ENCODE results near the gene USP31. TPM values are rescaled to one million over a fixed set of nuclear protein-coding genes. Genes with fewer than 3 reads are reported as not detected.

USP31 gene, protein sequence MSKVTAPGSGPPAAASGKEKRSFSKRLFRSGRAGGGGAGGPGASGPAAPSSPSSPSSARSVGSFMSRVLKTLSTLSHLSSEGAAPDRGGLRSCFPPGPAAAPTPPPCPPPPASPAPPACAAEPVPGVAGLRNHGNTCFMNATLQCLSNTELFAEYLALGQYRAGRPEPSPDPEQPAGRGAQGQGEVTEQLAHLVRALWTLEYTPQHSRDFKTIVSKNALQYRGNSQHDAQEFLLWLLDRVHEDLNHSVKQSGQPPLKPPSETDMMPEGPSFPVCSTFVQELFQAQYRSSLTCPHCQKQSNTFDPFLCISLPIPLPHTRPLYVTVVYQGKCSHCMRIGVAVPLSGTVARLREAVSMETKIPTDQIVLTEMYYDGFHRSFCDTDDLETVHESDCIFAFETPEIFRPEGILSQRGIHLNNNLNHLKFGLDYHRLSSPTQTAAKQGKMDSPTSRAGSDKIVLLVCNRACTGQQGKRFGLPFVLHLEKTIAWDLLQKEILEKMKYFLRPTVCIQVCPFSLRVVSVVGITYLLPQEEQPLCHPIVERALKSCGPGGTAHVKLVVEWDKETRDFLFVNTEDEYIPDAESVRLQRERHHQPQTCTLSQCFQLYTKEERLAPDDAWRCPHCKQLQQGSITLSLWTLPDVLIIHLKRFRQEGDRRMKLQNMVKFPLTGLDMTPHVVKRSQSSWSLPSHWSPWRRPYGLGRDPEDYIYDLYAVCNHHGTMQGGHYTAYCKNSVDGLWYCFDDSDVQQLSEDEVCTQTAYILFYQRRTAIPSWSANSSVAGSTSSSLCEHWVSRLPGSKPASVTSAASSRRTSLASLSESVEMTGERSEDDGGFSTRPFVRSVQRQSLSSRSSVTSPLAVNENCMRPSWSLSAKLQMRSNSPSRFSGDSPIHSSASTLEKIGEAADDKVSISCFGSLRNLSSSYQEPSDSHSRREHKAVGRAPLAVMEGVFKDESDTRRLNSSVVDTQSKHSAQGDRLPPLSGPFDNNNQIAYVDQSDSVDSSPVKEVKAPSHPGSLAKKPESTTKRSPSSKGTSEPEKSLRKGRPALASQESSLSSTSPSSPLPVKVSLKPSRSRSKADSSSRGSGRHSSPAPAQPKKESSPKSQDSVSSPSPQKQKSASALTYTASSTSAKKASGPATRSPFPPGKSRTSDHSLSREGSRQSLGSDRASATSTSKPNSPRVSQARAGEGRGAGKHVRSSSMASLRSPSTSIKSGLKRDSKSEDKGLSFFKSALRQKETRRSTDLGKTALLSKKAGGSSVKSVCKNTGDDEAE (N-terminal part only)
- total RNA-seq (2014; rRNA removed; shearing (Covaris generic)), result 2.4 and 3.0 TPM in 2 replicates

DNA sequence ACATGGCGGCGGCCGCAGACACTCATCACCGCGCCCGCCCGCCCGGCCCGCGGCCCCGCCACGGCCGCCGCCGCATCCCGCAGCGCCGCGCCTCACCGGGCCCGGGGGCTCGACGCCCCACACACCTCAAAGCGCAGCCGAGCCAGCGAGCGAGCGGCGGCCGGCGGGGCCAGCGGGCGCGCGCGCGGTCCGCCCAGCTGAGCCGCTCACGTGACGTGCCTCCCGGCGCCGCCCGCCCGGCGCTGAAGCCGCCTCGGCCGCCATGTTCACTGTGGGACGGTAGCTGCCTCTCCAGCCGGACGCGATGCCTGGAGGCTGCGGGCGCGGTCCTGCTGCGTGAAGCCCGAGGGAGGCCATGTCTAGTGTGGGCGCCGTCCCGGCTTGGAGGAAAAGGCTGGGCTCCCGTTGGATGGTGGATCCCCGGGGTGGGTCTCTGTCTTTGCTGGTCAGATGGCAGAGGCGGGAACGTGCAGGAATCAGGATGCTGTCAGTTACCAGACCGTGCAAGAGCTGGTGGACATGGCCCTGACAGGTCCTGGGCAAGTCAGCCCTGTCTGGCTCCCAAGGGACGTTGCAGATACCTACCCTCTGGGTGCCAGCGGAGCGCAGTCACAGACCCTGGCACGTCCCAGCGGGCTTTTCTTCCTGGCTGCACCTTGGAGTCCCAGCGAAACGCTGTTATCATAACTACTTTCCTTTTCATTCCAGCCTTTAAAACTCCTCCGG, at the start of gene USP31:
Gene USP31 (minus strand): TSS at position 186 of the 726 bp plus-strand sequence. CDS start 182 bp downstream, at position 4.
- DNase-seq (ENCODE audit: low spot score), result peak; percentile 95
- in situ Hi-C loops (cut with HindIII; ENCODE audit: low sequenced_read_pairs), result no loop called here

DNA sequence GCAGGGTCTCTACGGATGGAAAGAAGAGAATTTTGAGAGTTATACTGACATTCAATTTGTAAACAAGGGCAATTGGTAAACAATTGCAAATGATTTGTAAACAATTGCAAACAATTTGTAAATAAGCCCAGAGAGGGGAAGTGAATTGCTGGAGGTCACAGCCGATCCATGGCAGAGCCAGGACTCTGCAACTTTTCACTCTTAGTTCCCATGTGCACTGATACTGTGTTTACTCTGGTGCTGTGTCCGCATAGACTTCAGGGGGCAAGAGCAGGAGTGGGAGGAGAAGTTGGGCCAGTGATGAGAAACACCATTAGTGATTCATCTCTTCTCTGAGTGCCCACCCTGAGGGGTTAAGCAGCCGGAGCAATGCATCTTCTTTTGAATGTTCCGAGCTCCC, 47.3 kb upstream of the USP31 start:
- DNase-seq (ENCODE audit: low spot score), result no peak
- in situ Hi-C loops (cut with HindIII; ENCODE audit: low sequenced_read_pairs), result no loop called here

DNA sequence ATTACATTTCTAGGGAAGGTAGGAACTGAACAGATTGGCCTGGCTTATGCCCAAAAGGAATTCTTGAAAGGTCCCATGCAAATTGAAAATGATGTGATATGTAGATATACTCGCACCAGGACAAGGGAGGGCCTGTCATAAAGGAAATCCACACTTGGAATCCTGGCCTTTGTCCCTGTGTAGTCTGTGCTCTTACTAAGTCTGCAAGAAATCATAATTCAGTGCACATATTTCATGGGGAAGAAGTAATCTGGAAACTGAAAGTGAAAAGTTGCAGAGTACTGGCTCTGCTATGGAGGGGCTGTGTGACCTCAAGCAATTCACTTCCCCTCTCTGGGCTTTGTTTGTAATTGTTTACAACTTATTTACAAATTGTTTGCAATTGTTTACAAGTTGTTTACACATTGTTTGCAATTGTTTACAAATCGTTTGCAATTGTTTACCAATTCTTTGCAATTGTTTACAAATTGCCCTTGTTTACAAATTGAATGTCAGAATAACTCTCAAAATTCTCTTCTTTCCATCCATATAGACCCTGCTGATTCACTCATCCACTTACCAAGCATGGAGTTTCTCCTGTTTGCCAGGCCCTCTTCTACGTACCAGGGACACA, 46.2 kb upstream of the USP31 start:
- in situ Hi-C loops (cut with HindIII; ENCODE audit: low sequenced_read_pairs), result no loop called here
- DNase-seq (ENCODE audit: low spot score), result no peak

DNA sequence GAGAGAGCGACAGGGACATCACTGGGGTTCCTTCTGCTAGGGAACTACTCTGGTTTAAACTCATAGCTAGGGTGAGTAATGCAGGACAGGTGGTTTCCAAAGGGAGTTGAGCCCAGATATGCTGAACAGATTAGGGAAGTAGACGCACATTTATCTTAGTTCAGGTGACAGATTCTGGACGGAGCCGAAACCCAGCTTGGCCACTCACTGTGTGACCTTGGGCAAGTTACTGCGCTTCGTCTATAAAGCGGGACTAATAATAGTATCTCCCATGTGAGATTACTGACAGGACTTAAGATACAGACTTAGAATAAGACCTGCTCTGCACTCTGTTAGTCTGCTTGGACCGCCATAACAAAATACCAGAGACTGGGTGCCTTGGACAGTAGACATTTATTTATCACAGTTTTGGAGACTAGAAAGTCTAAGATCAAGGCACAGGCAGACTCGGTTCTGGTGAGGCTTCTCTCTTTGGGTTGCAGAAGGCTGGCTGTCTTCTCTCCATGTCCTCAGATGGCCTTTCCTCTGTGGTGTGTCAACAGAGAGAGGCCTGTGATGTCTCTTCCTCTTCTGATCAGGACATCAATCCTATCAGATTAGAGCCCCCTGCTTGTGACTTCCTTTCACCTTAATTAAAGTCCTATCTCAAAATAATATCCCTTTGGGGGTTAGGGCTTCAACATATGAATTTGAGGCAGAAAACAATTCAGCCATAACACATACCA, 45.4 kb upstream of the USP31 start:
- in situ Hi-C loops (cut with HindIII; ENCODE audit: low sequenced_read_pairs), result no loop called here
- DNase-seq (ENCODE audit: low spot score), result no peak

DNA sequence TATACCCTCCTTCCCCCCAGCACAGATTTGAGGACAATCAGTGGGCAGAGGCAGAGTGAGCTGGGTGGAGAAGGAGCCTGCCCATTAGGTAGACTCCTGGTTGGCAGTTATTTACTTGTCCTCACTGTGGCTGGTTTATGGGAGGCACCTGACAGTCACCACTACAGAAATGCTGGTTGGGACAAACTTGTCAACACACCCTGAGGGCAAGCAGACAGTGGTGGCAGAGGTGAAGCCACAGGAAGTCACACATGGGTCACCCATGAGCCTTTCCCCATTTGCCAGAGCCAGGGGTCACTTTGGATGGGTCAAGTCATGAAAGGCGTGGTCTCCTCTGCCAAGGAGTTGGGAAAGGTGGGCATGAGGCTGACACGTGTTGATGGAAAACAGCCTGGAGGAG, 39.7 kb upstream of the USP31 start:
- in situ Hi-C loops (cut with HindIII; ENCODE audit: low sequenced_read_pairs), result no loop called here
- no peak for DNase-seq (ENCODE audit: low spot score)

DNA sequence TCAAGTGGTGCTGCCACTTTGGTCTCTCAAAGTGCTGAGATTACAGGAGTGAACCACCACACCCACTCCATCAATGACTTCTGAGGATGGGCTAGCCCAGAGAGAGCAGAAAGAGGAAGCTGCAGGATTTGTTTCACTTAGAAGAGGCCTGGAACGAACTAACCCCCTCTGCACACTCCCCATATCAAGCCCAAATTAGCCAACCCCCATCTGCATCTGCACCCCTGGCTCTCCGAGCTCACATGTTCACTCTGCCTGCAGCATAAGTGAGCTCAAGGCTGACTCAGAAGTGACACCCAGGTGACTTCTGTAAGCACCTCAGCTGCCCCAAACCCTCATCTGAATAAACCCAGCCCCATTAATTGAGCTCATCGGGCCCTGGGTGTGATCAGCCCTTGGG, 38.1 kb upstream of the USP31 start:
- no peak for DNase-seq (ENCODE audit: low spot score)
- in situ Hi-C loops (cut with HindIII; ENCODE audit: low sequenced_read_pairs), result no loop called here

DNA sequence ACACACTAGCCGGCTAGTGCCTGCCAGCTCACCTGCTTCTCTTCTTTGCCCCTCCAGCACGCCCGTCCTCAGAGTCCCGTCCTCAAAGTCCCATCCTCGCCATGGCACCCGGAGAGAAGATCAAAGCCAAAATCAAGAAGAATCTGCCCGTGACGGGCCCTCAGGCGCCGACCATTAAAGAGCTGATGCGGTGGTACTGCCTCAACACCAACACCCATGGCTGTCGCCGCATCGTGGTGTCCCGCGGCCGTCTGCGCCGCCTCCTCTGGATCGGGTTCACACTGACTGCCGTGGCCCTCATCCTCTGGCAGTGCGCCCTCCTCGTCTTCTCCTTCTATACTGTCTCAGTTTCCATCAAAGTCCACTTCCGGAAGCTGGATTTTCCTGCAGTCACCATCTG, 36.9 kb upstream of the USP31 start:
- in situ Hi-C loops (cut with HindIII; ENCODE audit: low sequenced_read_pairs), result no loop called here
- peak; percentile 48 for DNase-seq (ENCODE audit: low spot score)

DNA sequence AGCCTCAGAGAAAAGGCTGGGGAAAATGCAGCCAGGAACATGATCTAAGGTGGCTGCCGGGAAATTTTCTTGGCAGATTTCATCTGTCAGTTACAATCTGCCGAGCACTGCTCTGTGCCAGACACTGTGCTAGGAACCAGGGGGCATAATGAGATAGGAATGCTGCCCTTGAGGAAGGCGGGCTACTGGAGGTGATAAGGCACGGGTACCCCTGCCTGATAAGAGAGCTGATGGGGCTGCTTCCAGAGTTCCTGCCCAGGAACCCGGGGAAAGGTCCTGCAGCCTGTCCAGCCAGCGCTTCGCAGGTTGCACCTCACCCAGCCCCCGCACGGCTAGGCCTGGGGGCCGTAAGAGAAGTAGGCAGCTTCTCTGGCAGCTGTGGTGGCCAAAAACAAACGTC, 36.4 kb upstream of the USP31 start:
- DNase-seq (ENCODE audit: low spot score), result peak; percentile 89

DNA sequence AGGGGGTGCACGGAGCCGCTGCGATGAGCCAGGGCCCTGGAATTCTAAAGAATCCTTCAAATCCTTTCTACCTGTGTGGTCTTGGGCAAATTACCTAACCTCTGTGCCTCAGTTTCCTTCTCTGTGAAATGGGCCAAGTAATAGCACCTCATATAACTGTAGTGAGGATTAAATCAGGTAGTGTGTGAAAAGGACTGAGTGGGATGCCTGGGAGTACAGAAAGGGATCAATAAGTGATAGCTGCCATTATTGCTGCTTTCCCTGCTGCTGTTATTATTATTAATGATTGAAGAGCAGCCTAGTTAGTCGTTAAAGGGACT, 34.3 kb upstream of the USP31 start:
- in situ Hi-C loops (cut with HindIII; ENCODE audit: low sequenced_read_pairs), result no loop called here
- DNase-seq (ENCODE audit: low spot score), result no peak

More for the DNA sequence above, 36.4 kb upstream of the USP31 start:
- in situ Hi-C loops (cut with HindIII; ENCODE audit: low sequenced_read_pairs), result no loop called here

DNA sequence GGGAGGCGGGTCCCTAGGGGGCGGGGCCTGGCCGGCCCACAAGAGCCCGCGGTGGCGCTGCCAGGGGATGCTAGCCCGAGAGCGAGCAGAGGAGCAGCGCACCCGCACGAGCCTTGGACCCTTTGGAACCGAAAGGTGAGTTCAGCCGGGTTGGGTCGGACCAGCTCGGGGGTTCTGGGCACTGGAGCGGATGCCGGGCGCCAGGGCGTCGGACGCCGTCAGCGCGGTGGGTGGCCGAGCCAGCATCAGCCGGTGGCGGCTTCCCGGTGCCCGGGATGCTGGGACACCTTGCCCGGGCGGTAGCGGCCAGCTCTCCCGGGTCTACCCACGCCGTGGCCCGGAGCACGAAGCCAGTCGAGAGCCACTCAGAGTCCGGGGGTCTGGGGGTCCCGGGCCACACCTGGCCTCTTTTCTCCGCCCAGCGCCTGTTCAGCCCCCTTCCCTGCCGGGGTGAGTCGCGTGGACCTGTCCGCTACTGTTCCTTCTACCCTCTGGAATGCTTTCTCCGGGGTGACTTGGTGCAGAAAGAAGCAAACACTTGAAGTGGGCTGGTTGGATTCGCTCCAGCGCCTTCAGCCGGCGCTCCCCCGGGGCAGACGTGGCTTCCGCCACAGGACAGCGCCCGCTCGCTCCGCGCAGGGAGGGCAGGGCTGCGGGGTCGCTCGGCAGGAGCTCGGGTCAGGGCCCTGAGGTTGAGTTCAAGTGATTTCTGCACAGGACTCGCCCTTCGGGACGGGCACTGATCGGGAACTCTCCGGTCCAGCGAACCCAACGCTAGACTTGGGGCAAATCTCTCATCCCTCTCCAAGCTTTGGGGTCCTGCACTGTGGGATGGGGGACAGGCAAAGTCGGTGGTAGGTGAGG, 33.7 kb upstream of the USP31 start, which contains the start of gene SCNN1G:
Gene SCNN1G (plus strand): TSS at position 67 of the 864 bp plus-strand sequence. CDS start 3,527 bp downstream, outside the sequence.
- peak; percentile 32 for DNase-seq (ENCODE audit: low spot score)
- in situ Hi-C loops (cut with HindIII; ENCODE audit: low sequenced_read_pairs), result no loop called here

DNA sequence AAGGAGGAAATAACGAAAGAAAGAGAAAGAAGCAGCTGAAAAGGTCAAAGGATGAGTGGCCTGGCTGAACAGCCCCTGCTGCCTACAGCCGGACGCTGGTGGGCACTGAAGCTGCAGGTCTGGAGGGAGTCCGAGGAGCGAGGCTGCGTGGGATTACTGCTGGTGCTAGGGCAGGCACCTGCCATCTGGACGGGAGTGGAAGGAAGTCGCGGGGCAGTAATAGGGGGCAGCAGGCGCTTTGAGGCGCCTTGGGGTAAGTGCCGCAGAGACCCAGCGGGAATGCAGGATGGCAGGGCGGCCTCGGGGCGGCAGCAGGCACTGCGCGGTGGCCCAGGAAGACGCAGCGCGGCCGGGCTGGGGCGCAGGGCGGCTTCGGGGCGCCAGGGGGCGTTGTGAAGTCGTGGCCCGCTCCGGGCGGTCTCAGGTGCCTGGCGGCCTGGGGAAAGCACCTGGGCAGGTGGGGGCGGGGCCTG, 33.0 kb upstream of the USP31 start:
- in situ Hi-C loops (cut with HindIII; ENCODE audit: low sequenced_read_pairs), result no loop called here
- DNase-seq (ENCODE audit: low spot score), result peak; percentile 75

DNA sequence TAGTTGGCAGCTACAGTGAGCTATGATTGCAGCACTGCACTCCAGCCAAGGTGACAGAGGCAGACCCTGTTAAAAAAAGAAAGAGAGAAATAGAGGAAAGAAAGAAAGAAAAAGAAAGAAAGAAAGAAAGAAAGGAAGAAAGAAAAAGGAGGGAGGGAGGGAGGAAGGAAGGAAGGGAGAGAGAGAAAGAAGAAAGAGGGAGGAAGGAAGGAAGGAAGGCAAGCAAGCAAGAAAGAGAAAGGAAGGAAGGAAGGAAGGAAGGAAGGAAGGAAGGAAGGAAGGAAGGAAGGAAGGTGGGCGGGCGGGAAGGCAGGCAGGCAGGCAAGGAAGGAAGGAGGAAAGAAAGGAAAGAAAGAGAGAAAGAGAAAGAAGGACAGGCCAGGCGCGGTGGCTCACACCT, 32.3 kb upstream of the USP31 start:
- in situ Hi-C loops (cut with HindIII; ENCODE audit: low sequenced_read_pairs), result no loop called here
- DNase-seq (ENCODE audit: low spot score), result no peak

DNA sequence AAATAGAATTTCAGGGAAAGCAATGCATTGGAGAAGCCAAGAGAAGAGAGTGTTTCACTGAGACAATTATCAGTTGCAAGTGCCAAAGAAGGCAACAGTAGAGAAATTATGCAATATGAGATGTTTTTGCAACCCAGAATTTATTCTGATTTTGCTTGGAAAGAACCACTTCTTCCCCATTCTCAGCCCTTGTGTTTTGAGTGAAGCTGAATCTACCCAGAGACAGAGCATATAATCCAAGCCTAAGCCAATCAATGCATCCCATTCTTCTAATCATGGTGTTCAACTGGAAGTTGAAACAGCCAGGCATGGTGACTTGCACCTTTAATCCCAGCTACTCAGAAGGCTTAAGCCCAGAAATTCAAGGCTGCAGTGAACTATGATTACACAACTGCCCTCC, 26.4 kb upstream of the USP31 start:
- in situ Hi-C loops (cut with HindIII; ENCODE audit: low sequenced_read_pairs), result no loop called here
- no peak for DNase-seq (ENCODE audit: low spot score)

DNA sequence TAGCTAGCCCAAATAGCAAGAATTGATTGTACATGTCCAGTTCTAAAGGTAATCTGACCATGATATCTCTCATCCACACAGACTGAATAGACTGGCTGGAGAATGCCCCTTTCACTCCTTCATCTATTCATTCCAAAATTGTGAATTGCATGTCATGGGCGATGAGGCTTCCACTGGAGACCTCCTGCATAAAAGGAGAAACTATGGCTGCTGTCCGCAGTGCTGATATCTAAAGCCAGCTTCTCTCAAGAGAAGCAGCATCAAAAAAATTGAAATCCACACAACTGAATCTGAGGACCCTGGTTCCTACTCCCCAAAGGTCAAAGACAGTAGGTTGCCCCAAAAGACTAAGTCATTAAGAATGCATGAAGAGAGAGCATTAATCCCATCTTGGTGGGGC, 25.4 kb upstream of the USP31 start:
- no peak for DNase-seq (ENCODE audit: low spot score)
- in situ Hi-C loops (cut with HindIII; ENCODE audit: low sequenced_read_pairs), result loop anchor here (25.0 kb wide), 1 partner anchor 238 kb away; no protein-coding TSS in a partner anchor

DNA sequence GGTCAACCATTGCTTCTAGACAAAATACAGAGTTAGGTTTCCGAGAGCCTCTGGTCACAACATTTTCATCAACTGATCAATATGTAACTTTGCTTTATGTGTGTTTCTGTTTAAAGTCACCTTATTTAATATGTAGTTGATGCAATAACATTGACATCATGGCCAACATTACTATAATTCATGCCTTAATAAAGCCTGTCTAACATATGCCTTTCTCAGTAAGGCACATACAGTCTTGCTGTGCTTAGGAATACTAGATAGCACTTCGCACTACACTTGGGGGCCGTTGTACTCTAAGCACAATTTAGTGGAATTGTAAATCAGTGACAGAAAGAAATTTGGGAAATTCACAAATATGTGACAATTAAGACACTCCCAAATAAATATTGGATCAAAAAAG, 23.7 kb upstream of the USP31 start:
- no peak for DNase-seq (ENCODE audit: low spot score)
- in situ Hi-C loops (cut with HindIII; ENCODE audit: low sequenced_read_pairs), result loop anchor here (25.0 kb wide), 1 partner anchor 239 kb away; no protein-coding TSS in a partner anchor

DNA sequence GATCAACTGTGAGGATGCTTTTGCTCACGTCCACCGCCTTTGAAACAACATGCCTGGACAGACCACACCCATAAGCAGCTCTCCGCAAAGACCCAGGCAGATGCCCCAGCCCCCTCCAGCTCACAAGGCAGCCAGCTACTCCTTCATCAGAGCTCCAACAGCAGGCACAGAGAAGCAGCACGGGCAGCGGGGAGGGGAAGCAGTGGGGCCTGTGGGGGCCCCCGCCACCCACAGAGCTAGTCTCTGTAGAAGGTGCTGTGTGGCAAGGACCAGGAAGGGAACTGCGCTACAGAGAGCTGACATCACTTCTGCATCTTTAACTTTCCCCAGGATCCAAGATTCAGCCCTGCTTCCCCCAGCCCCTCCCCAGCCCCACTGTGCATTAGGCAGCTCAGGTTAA, 23.3 kb upstream of the USP31 start:
- DNase-seq (ENCODE audit: low spot score), result no peak

DNA sequence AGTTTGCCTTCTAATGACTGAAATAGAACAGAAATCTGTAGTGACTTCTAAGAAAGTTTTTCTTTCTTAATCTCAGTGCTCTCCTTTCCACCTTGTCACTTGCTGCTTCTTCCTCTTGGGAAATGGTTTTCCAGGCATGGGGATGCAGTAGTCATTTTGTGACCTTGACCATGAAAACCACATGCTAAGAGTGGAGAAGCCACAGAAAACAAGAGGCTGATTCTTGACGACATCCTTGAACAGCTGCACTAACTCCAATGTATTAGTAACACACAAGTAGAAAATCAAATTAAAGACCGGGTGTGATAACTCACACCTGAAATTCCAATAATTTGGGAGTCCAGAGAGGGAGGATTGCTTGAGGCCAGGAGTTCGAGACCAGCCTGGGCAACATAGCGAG, 15.5 kb upstream of the USP31 start:
- in situ Hi-C loops (cut with HindIII; ENCODE audit: low sequenced_read_pairs), result loop anchor here (25.0 kb wide), 1 partner anchor 248 kb away; no protein-coding TSS in a partner anchor
- DNase-seq (ENCODE audit: low spot score), result no peak

More for the DNA sequence above, 23.3 kb upstream of the USP31 start:
- in situ Hi-C loops (cut with HindIII; ENCODE audit: low sequenced_read_pairs), result loop anchor here (25.0 kb wide), 1 partner anchor 240 kb away; no protein-coding TSS in a partner anchor
